GM12891 (cell line): ENCODE measurements around the gene GATD1.

Experiments used
- POU2F2 ChIP-seq: IDR thresholded peaks from 2 replicates; pipeline ENCODE4 v1.6.1; 2011; ENCODE audit warnings: low read depth, mild to moderate bottlenecking, control low read depth, low read length, moderate library complexity
- TAF1 ChIP-seq: IDR thresholded peaks from 2 replicates; pipeline ENCODE4 v1.6.1; 2011; ENCODE audit warnings: low read depth, low read length, control low read depth

- TF ChIP-seq TAF1 (no peak), POU2F2 (no peak)
Measured at GRCh38 chr11:782264-783174, 5.2 kb upstream of the GATD1 start.
